ENCODE data around the gene LRGUK. TPM values are rescaled to one million over a fixed set of nuclear protein-coding genes. Genes with fewer than 3 reads are reported as not detected.

The LRGUK gene
- total RNA-seq, 1 experiment from 2014 or later = 0.49 TPM

GRCh38 chr7:134284011-134284410 lies 156.9 kb downstream of the LRGUK start:
- intact Hi-C loops (cut with micrococcal nuclease) = no loop called here
- Histone ChIP-seq H3K9ac (ENCODE audit: low read length) (no peak overlapping the region), H2AFZ (ENCODE audit: low read depth, low read length, poor library complexity, severe bottlenecking) (no peak overlapping the region), H3K4me3 (replicated peaks in 1 of 2; ENCODE audit: low read depth in 1 of 2, low read length in 2 of 2) (no peak overlapping the region), H3K27ac (ENCODE audit: low read depth, low read length) (no peak overlapping the region), H3K4me2 (ENCODE audit: low read length) (no peak overlapping the region), H3K79me2 (ENCODE audit: insufficient read depth, low read length) (no peaks in the 10 kb centered on the region), H3K9me2 (ENCODE audit: insufficient read depth) (no peaks in the 10 kb centered on the region), H3K9me3 (ENCODE audit: control insufficient read depth in 1 of 2, insufficient read depth in 1 of 2, low read depth in 1 of 2, low read length in 2 of 2) (no peaks in the 10 kb centered on the region), H3K27me3 (ENCODE audit: insufficient read depth, low read length) (no peaks in the 10 kb centered on the region), H3K36me3 (ENCODE audit: control insufficient read depth in 1 of 2, insufficient read depth in 2 of 2, low read length in 2 of 2) (no peaks in the 10 kb centered on the region), H3K4me1 (ENCODE audit: control insufficient read depth in 1 of 2, insufficient read depth in 2 of 2, low read length in 2 of 2) (no peaks in the 10 kb centered on the region), H4K20me1 (ENCODE audit: insufficient read depth) (no peaks in the 10 kb centered on the region)
- no peak for ATAC-seq
- POLR2A ChIA-PET = no interaction called here
- no TSS peak for BruUV-seq (replicated peaks)
- TF ChIP-seq ZFX (IDR thresholded peaks at IDR 0.05) (no peak), RAD21 (IDR thresholded peaks at IDR 0.05; ENCODE audit: low read depth) (no peak), TCF7L2 (IDR thresholded peaks at IDR 0.05; ENCODE audit: borderline replicate concordance, extremely low read depth, insufficient read depth, insufficient read length) (no peak), YY1 (IDR thresholded peaks at IDR 0.05; ENCODE audit: extremely low read depth, insufficient replicate concordance, low read depth, low read length) (no peak), EGR1 (IDR thresholded peaks at IDR 0.05; ENCODE audit: low read depth) (no peak), REST (IDR thresholded peaks at IDR 0.05; ENCODE audit: low read depth) (no peak), EZH2phosphoT487 (IDR thresholded peaks at IDR 0.05; ENCODE audit: borderline replicate concordance) (no peak), ZNF274 (IDR thresholded peaks at IDR 0.05; ENCODE audit: low read depth, low read length) (no peak), ELF1 (IDR thresholded peaks at IDR 0.05; ENCODE audit: borderline replicate concordance, low read depth) (no peak), SP1 (IDR thresholded peaks at IDR 0.05; ENCODE audit: low read depth) (no peak), JUND (IDR thresholded peaks at IDR 0.05) (no peak), ATF3 (IDR thresholded peaks at IDR 0.05) (no peak), POLR2AphosphoS5 (IDR thresholded peaks at IDR 0.05; ENCODE audit: low read depth, low read length) (no peak)
- no peak for DNase-seq (ENCODE audit: low read depth, low spot score)
- RAD21 ChIA-PET (ENCODE audit: low non-redundant PET in 1 of 2, low total read pairs in 2 of 2, uncharacterized antibody in 2 of 2, unreplicated experiment in 2 of 2) = no interaction called here
- CTCF ChIA-PET = no interaction called here

All from HCT116 (cell line).